Subcutaneous adipose tissue (tissue), 4 donors: ENCODE measurements around the gene DPF3. TPM values are rescaled to one million over a fixed set of nuclear protein-coding genes. Genes with fewer than 3 reads are reported as not detected.

Experiments
- CTCF ChIP-seq: fragments of 450-650 bp; IDR thresholded peaks from one replicate; pipeline ENCODE4 v1.5.1; 2016; ENCODE audit warnings: low read depth, mild to moderate bottlenecking, control low read depth, antibody characterized with exemption, moderate library complexity
- total RNA-seq, 4 donors: library from RNA; depleted of rRNA; stranded (reverse); fragments of >200 nt; gene quantifications; one replicate each; pipeline ENCODE4 v1.1.0, GENCODE V29; 2016

DPF3 gene
- total RNA-seq, 4 donors from 2014 or later = 0.33 to 6.8 TPM; not detected in 2

- no peak for TF ChIP-seq CTCF
These were observed 32.6 kb upstream of the DPF3 start, which contains the start of gene DCAF4 for GRCh38 chr14:72926292-72927028. Gene DCAF4 (plus strand): TSS chr14:72926464. CDS start chr14:72937979, 11,515 bp downstream.

- no peak for TF ChIP-seq CTCF
These were observed 32.0 kb upstream of the DPF3 start for GRCh38 chr14:72925815-72926291.

- no peak for TF ChIP-seq CTCF
These were observed 31.4 kb upstream of the DPF3 start for GRCh38 chr14:72925171-72925759.

- TF ChIP-seq CTCF = no peak
These were observed 30.4 kb upstream of the DPF3 start for GRCh38 chr14:72924337-72924736.

- no peak for TF ChIP-seq CTCF
These were observed 27.5 kb upstream of the DPF3 start for GRCh38 chr14:72921396-72921795.

- TF ChIP-seq CTCF = no peak
These were observed 26.1 kb upstream of the DPF3 start for GRCh38 chr14:72920008-72920407.

- TF ChIP-seq CTCF = no peak
These were observed 23.3 kb upstream of the DPF3 start for GRCh38 chr14:72917094-72917802.
